Activated CD8-positive, alpha-beta T cell treated with anti-CD3 and anti-CD28 coated beads for 36 hours (primary cell): ENCODE data around the gene RNF220. TPM values are rescaled to one million over a fixed set of nuclear protein-coding genes. Genes with fewer than 3 reads are reported as not detected.
A peak's percentile ranks its signal among the peaks of the same experiment; 100 is the strongest.

Experiments
- ATAC-seq: fragments of 200-7000 bp; cut with Tn5 transposase; one replicate; pipeline ENCODE4 v1.10.0; 2021; ENCODE audit warnings: mild to moderate bottlenecking, moderate library complexity
- CTCF ChIA-PET: fragments of 350-600 bp; sonication (Branson Sonifier 250); formaldehyde crosslinking; loops from one replicate; lab custom pipeline; 2021; ENCODE audit warnings: antibody characterized with exemption; lab: Charles Lee
- POLR2A ChIA-PET: fragments of 350-600 bp; sonication (Branson Sonifier 250); formaldehyde crosslinking; loops from one replicate; lab custom pipeline; 2021; ENCODE audit warnings: antibody characterized with exemption; lab: Charles Lee
- DNase-seq: peaks from one replicate; pipeline ENCODE4 v3.0.0-alpha.2; 2020
- H3K27ac Mint-ChIP-seq: one replicate; pipeline ENCODE4 v1.8.0; 2021; ENCODE audit warnings: mild to moderate bottlenecking, mixed read lengths
- H3K27me3 Mint-ChIP-seq: one replicate; pipeline ENCODE4 v1.8.0; 2021; ENCODE audit warnings: mixed read lengths
- H3K36me3 Mint-ChIP-seq: one replicate; pipeline ENCODE4 v1.8.0; 2021; ENCODE audit warnings: low read depth, mixed read lengths
- H3K4me1 Mint-ChIP-seq: one replicate; pipeline ENCODE4 v1.8.0; 2021; ENCODE audit warnings: low read depth, mixed read lengths
- H3K4me3 Mint-ChIP-seq: one replicate; pipeline ENCODE4 v1.8.0; 2021; ENCODE audit warnings: mild to moderate bottlenecking, moderate library complexity, mixed read lengths
- H3K9me3 Mint-ChIP-seq: one replicate; pipeline ENCODE4 v1.8.0; 2021; ENCODE audit warnings: mixed read lengths
- intact Hi-C: fragments of 100-400 bp; cut with micrococcal nuclease; formaldehyde crosslinking; loops from one replicate; pipeline ENCODE4 v1.10.0; 2022
- total RNA-seq, 2 experiments: library from RNA; stranded (reverse); gene quantifications; one replicate each; pipeline ENCODE4 v1.2.3, GENCODE V29; 2021
- TF ChIP-seq, protein P1 (sequence below): fragments of 200-600 bp; IDR thresholded peaks from one replicate; pipeline ENCODE4 v1.8.0; 2022; ENCODE audit warnings: antibody characterized with exemption, mild to moderate bottlenecking

The RNF220 gene
- total RNA-seq, 2 experiments from 2014 or later = 71.9 to 79.1 TPM

DNA sequence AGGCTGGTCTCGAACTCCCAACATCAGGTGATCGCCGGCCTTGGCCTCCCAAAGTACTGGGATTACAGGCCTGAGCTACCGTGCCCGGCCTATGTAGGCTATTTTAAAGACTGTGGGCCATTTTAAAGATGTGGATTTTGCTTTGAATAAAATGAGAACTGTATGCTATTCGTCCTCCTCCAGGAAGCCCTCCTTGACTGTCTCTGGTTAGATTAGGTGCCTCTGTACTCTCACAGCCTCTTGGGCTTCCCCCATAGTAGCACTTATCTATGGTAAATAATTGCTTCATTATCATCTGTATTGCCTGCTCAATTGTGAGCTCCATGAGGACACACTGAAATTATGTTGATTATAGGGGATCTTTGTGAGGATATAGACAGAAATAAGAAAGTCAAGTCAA lies 29.5 kb upstream of the RNF220 start:
- Mint-ChIP-seq H3K9me3 (no peaks in the 10 kb centered on the region), H3K27ac (no peak overlapping the region), H3K4me3 (no peak overlapping the region), H3K4me1 (no peaks in the 10 kb centered on the region), H3K36me3 (no peaks in the 10 kb centered on the region), H3K27me3 (no peaks in the 10 kb centered on the region)
- TF ChIP-seq, protein P1, sequence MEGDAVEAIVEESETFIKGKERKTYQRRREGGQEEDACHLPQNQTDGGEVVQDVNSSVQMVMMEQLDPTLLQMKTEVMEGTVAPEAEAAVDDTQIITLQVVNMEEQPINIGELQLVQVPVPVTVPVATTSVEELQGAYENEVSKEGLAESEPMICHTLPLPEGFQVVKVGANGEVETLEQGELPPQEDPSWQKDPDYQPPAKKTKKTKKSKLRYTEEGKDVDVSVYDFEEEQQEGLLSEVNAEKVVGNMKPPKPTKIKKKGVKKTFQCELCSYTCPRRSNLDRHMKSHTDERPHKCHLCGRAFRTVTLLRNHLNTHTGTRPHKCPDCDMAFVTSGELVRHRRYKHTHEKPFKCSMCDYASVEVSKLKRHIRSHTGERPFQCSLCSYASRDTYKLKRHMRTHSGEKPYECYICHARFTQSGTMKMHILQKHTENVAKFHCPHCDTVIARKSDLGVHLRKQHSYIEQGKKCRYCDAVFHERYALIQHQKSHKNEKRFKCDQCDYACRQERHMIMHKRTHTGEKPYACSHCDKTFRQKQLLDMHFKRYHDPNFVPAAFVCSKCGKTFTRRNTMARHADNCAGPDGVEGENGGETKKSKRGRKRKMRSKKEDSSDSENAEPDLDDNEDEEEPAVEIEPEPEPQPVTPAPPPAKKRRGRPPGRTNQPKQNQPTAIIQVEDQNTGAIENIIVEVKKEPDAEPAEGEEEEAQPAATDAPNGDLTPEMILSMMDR = no peak
- DNase-seq (no peak), ATAC-seq (no peak)
- ChIA-PET CTCF (no interaction called here), POLR2A (no interaction called here)
- intact Hi-C loops = no loop called here

DNA sequence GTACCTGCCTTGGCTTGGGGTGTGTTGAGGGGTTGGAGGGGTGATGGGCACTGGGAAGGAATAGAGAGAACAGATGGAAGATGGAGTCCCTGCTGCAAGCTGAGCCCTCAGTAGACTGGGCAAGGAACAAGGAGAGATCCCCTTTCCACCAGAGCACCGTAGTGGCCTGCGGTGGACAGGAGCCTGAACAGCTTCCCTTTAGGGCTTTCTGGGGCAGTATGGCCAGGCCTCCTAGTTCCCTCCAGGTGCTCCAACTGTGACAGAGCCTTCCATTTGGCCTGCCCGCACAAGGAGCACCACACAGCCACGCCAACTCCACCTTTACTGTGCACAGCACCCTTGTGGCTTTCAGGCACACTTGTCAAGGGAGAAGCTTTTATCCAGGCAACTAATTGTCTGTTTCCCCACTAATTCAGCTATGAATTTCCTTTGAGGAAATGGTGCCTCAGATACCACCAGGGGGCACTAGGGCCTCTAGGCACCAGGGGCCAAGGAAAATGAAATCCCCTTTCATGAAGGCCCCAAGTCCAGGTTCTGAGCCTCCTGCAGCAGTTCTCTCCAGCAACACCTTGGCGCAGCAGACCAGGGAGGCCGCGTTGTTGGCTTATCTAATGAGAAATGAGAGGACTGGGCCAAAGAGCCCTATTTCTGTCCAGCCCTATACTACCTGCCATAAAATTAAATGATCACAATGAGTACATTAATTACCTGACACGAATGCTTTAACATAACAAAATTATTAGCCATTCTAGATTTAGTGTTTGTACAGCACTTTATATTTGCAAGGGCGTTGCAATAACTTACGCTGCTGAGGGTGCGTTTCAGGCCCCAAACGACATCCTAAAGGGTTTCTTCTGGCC lies 26.9 kb upstream of the RNF220 start:
- Mint-ChIP-seq H3K4me3 (no peak overlapping the region), H3K27me3 (peaks cover 1% of the 10 kb centered on the region), H3K4me1 (no peaks in the 10 kb centered on the region), H3K36me3 (no peaks in the 10 kb centered on the region), H3K9me3 (no peaks in the 10 kb centered on the region), H3K27ac (no peak overlapping the region)
- intact Hi-C loops = loop anchor here (2.0 kb wide), 1 partner anchor 217 kb away; no protein-coding TSS in a partner anchor
- ChIA-PET CTCF (interaction anchor here (0.5 to 7.1 kb wide), 27 partner anchors 9 to 274 kb away, joined by 3 to 79 read pairs (median 3); partner anchors contain the start of gene RNF220), POLR2A (interaction anchor here (1.0 kb wide), 1 partner anchor 275 kb away, joined by 3 read pairs; no protein-coding TSS in a partner anchor)
- ATAC-seq (peak; percentile 60), DNase-seq (peak; percentile 75)
- TF ChIP-seq, protein P1 = peak; percentile 73

- ATAC-seq = no peak
Measured at GRCh38 chr1:44380666-44381177, 24.3 kb upstream of the RNF220 start.

DNA sequence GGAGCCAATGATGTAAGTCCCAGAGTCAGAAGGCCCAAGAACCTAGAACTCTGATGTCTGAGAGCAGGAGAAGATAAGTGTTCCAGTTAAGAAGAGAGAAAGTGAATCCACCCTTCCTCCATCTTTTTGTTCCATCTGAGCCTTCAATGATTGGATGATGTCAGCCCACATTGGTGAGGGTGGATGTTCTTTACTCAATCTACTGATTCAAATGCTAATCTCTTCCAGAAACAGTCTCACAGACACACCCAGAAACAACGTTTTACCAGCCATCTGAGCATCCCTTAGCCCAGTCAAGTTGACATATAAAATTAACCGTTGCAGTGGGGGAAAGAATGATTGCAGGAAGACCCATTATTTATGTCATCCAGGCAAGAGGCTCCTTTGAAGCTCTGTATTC lies 16.5 kb upstream of the RNF220 start:
- Mint-ChIP-seq H3K27me3 (peaks cover 5% of the 10 kb centered on the region), H3K4me1 (no peaks in the 10 kb centered on the region), H3K36me3 (no peaks in the 10 kb centered on the region), H3K9me3 (no peaks in the 10 kb centered on the region), H3K27ac (no peak overlapping the region), H3K4me3 (no peak overlapping the region)
- ChIA-PET POLR2A (no interaction called here), CTCF (interaction anchor here (1.6 kb wide), 1 partner anchor 206 kb away, joined by 4 read pairs; no protein-coding TSS in a partner anchor)
- intact Hi-C loops = no loop called here
- TF ChIP-seq, protein P1 = no peak
- ATAC-seq = no peak
- no peak for DNase-seq

More at GRCh38 chr1:44380666-44381177, 24.3 kb upstream of the RNF220 start:
- Mint-ChIP-seq H3K9me3 (no peaks in the 10 kb centered on the region), H3K4me3 (no peak overlapping the region), H3K27ac (no peak overlapping the region), H3K36me3 (no peaks in the 10 kb centered on the region), H3K27me3 (peaks cover 4% of the 10 kb centered on the region), H3K4me1 (no peaks in the 10 kb centered on the region)
- ChIA-PET POLR2A (interaction anchor here (1.0 kb wide), 1 partner anchor 252 kb away, joined by 3 read pairs; no protein-coding TSS in a partner anchor), CTCF (interaction anchor here (1.2 to 7.1 kb wide), 5 partner anchors 20 to 272 kb away, joined by 3 to 79 read pairs (median 8); no protein-coding TSS in a partner anchor)
- DNase-seq = no peak
- intact Hi-C loops = no loop called here
- TF ChIP-seq, protein P1 = no peak
